Measurements from ENCODE around the gene DGKA. TPM values are rescaled to one million over a fixed set of nuclear protein-coding genes. Genes with fewer than 3 reads are reported as not detected.
"Not testable (repeated sequence)": the region's sequence is repeated elsewhere in the genome, so short reads cannot be mapped to it uniquely, and the experiment has no call there.

Gene DGKA
- total RNA-seq, 1 donor from 2014 or later = 53.7 TPM

DNA sequence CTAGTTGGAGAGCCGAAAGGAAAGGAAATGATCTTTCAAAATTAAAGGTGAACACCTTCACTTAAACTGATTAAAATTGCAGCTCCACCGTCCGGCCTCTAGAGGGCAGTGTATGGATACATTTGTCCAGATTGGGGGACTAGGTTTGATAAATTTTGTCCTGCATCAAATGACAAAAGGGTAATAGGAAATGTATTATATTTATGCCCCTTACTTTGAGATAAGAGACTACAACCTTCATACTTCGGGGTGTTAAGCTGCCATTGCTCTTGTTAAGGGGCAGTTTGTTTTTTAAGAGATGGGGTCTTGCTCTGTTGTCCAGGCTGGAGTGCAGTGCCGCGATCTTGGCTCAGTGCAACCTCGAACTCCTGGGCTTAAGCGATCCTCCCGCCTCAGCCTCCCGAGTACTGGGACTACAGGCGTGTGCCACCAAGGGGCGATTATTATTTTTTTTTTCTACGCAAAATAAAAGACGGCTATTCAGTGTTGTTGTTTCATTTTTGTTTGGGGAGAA is 65.3 kb downstream of the DGKA start:
- DNase-seq (ENCODE audit: extremely low read depth, low read depth, low spot score) = no peak

DNA sequence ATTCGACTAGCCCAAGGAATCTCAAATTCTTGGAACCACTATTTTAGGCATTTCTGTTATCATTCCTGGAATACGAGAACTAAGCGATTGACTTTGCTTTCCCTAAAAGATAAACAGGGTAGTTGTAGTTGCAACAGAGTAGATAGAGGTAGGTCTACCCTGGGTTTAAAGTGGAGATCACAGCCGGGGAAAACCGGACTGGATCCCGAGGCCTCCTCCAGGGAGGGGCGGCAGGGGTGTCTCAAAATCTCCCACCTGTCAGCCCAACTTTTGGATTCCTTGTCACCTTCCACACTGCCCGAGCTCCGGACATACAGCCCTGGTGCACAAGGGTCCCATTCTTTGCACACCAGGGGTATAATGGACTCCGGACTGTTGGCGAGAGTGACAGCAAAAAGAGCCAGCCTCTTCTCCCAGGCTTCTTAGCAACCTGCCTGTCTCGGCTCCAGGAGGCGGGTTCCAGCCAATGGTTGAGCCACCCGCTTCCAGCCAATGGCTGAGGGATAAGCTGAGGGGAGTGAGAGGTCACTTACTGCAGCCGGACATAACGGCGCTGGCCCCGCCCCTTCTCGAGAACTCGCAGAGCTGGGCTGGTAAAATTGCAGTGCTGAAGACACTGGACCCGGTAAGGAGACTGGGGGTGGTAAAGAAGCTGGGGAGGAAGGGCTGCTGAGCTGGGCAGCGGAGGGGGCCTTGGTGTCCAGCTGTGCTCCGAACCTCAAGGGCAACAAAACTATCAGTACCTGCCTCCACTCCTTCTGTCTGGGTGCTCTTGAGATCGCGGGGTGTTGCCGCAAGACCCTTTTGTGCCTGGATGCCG is 66.0 kb downstream of the DGKA start, which contains the start of gene SUOX:
TSS of gene SUOX (plus strand) at position 562 of the 820 bp plus-strand sequence. CDS start 4,946 bp downstream, outside the sequence.
- peak; percentile 78 for DNase-seq (ENCODE audit: extremely low read depth, low read depth, low spot score)

DNA sequence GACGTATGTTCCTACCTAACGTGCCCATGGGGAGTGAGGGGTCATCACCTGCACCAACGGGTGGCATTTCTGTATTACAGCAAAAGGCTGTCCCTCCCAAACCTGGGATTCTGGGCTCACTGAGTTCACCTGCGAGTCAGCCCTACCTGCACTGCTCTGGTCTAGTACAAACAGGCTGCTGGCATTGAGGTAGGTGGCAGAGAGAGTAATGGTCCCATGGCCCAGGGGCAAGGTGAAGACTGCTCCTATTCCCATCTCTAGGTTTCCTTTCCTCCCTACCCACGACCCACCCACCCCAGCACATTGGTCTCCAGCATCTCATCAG is 66.5 kb downstream of the DGKA start:
- DNase-seq (ENCODE audit: extremely low read depth, low read depth, low spot score) = no peak

DNA sequence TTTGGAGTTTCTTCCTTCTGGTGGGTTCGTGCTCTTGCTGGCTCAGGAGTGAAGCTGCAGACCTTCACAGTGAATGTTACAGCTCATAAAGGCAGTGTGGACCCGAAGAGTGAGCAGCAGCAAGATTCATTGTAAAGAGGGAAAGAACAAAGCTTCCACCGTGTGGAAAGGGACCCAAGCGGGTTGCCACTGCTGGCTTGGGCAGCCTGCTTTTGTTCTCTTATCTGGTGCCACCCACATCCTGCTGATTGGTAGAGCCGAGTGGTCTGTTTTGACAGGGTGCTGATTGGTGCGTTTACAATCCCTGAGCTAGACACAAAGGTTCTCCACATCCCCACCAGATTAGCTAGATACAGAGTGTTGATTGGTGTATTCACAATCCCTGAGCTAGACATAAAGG is 68.6 kb downstream of the DGKA start:
- DNase-seq (ENCODE audit: extremely low read depth, low read depth, low spot score) = not testable (repeated sequence)

DNA sequence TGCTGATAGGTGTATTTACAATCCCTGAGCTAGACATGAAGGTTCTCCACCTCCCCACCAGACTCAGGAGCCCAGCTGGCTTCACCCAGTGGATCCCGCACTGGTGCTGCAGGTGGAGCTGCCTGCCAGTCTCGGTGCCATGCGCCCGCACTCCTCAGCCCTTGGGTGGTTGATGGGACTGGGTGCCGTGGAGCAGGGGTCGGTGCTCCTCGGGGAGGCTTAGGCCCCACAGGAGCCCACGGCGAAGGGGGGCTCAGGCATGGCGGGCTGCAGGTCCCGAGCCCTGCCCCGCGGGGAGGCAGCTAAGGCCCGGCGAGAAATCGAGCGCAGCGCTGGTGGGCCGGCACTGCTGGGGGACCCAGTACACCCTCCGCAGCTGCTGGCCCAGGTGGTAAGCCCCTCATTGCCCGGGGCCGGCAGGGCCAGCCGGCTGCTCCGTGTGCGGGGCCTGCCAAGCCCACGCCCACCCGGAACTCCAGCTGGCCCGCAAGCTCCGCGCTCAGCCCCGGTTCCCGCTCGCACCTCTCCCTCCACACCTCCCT is 69.1 kb downstream of the DGKA start:
- DNase-seq (ENCODE audit: extremely low read depth, low read depth, low spot score) = not testable (repeated sequence)

- DNase-seq (ENCODE audit: extremely low read depth, low read depth, low spot score) = no peak
These were observed 70.6 kb downstream of the DGKA start for GRCh38 chr12:56001487-56002100.

DNA sequence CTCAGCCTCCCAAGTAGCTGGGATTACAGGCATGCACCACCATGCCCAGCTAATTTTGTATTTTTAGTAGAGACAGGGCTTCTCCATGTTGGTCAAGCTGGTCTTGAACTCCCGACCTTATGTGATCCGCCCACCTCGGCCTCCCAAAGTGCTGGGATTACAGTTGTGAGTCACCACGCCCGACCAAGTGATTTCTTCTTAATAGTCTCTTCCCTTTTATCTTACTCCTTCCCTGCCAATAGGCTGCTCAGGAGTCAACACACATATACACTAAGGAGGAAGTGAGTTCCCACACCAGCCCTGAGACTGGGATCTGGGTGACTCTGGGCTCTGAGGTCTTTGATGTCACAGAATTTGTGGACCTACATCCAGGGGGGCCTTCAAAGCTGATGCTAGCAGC is 72.4 kb downstream of the DGKA start:
- not testable (repeated sequence) for DNase-seq (ENCODE audit: extremely low read depth, low read depth, low spot score)

Other genes with a start within 250 kb of the DGKA start
- gene ITGA7, start 223.3 kb upstream of the DGKA start, total RNA-seq = 0.18 and 0.82 TPM in 2 replicates
- 112 and 126 TPM in 2 replicates for gene BLOC1S1, start 215.1 kb upstream of the DGKA start, total RNA-seq
- gene RDH5, start 210.8 kb upstream of the DGKA start, total RNA-seq = 1.0 and 2.6 TPM in 2 replicates
- gene CD63, start 202.2 kb upstream of the DGKA start, total RNA-seq = 1,119 and 1,154 TPM in 2 replicates
- 6.1 and 12.5 TPM in 2 replicates for gene GDF11, start 188.0 kb upstream of the DGKA start, total RNA-seq
- 94.4 and 103 TPM in 2 replicates for gene SARNP, start 113.4 kb upstream of the DGKA start, total RNA-seq
- gene ORMDL2, start 113.1 kb upstream of the DGKA start, total RNA-seq = 22.9 and 31.3 TPM in 2 replicates
- 25.1 and 43.9 TPM in 2 replicates for gene DNAJC14, start 101.6 kb upstream of the DGKA start, total RNA-seq
- 0.99 and 5.6 TPM in 2 replicates for gene MMP19, start 88.2 kb upstream of the DGKA start, total RNA-seq
- 31.8 and 35.8 TPM in 2 replicates for gene PYM1, start 3.3 kb upstream of the DGKA start, total RNA-seq
- gene PMEL, start 34.9 kb downstream of the DGKA start, total RNA-seq = 0.58 and 1.1 TPM in 2 replicates
- gene CDK2, start 35.7 kb downstream of the DGKA start, total RNA-seq = 20.2 and 28.4 TPM in 2 replicates
- gene RAB5B, start 42.9 kb downstream of the DGKA start, total RNA-seq = 76.2 and 88.7 TPM in 2 replicates
- 13.3 and 14.3 TPM in 2 replicates for gene SUOX, start 66.1 kb downstream of the DGKA start, total RNA-seq
- gene IKZF4, start 89.9 kb downstream of the DGKA start, total RNA-seq = 1.8 and 4.9 TPM in 2 replicates
- 956 and 971 TPM in 2 replicates for gene RPS26, start 110.8 kb downstream of the DGKA start, total RNA-seq
- gene ERBB3, start 149.0 kb downstream of the DGKA start, total RNA-seq = 0.53 TPM in 1 of 2 replicates, not detected in the other
- 113 and 125 TPM in 2 replicates for gene PA2G4, start 173.4 kb downstream of the DGKA start, total RNA-seq
- 1,895 and 2,713 TPM in 2 replicates for gene RPL41, start 185.5 kb downstream of the DGKA start, total RNA-seq
- 3.0 and 4.1 TPM in 2 replicates for gene ZC3H10, start 187.1 kb downstream of the DGKA start, total RNA-seq
- 269 and 275 TPM in 2 replicates for gene ESYT1, start 197.1 kb downstream of the DGKA start, total RNA-seq
- 103 and 104 TPM in 2 replicates for gene MYL6B, start 221.4 kb downstream of the DGKA start, total RNA-seq
- 2,948 and 3,870 TPM in 2 replicates for gene MYL6, start 227.2 kb downstream of the DGKA start, total RNA-seq